ENCODE measurements around the gene CTNNA2.

CTNNA2 gene

DNA sequence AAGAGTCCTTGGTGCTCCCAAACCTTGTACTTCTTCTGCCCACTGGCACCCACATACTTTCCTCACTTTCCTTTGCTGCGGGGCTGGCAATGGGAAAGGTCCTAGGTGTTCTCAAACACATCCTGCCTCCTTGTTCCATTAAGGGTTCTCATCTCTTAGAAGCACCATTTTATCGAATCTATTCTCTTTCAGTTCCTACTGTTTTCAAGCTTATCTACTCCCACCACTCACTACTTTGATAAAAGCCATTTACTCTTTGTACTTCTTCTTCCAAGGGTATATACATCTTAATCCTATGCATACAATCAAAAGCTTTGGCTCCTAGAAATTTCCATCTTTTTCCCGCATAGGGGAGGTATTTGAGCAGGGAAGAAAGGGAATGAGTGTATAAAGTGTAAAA is 868.8 kb downstream of the CTNNA2 start:
- TF ChIP-seq, protein P1, sequence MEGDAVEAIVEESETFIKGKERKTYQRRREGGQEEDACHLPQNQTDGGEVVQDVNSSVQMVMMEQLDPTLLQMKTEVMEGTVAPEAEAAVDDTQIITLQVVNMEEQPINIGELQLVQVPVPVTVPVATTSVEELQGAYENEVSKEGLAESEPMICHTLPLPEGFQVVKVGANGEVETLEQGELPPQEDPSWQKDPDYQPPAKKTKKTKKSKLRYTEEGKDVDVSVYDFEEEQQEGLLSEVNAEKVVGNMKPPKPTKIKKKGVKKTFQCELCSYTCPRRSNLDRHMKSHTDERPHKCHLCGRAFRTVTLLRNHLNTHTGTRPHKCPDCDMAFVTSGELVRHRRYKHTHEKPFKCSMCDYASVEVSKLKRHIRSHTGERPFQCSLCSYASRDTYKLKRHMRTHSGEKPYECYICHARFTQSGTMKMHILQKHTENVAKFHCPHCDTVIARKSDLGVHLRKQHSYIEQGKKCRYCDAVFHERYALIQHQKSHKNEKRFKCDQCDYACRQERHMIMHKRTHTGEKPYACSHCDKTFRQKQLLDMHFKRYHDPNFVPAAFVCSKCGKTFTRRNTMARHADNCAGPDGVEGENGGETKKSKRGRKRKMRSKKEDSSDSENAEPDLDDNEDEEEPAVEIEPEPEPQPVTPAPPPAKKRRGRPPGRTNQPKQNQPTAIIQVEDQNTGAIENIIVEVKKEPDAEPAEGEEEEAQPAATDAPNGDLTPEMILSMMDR (IDR thresholded peaks at IDR 0.05; ENCODE audit: borderline replicate concordance, insufficient read depth, low read depth, low read length) = no peak
- H3K4me3 ChIP-seq (ENCODE audit: low read depth, low read length) = no peak overlapping the region

DNA sequence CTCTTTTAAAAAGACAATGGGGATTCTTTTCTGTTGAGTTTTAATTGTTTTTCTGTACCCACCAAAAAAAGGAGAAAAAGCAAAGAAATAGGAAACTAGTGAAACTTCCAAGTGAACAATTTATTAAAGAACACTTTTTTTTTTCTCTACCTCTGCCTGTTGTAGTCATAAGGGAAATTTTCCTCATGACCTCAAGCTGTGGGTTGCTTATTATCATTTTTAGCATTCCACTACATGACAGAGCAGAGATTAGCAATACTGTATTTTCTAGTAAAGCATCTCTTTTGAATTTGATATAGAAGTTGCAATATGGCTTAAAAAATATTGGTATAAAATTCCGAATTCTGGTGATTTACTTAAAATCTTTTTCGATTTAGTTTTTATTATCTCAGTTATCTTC is 879.6 kb downstream of the CTNNA2 start:
- TF ChIP-seq, protein P1 (IDR thresholded peaks at IDR 0.05; ENCODE audit: borderline replicate concordance, insufficient read depth, low read depth, low read length) = no peak
- H3K4me3 ChIP-seq (ENCODE audit: low read depth, low read length) = no peak overlapping the region

DNA sequence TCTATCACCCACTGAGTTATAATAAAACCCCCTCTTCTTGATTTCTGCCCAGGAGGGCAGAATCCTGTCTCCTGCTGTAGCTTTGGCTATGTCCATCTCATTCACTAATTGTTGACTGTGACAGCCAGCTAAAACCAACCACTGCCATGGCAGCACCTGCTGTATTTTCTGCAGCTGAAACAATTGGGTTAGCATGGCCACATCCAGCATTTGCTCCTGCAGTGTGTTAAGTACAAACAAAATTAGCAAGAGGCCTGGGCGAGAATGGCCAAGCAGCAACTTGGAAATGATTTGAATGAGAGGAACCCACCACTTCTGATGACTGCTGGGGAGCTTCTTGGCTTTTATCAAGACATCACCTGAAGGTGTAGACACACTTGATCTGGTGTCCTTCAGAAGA is 881.1 kb downstream of the CTNNA2 start:
- TF ChIP-seq, protein P1 (IDR thresholded peaks at IDR 0.05; ENCODE audit: borderline replicate concordance, insufficient read depth, low read depth, low read length) = no peak
- no peak overlapping the region for H3K4me3 ChIP-seq (ENCODE audit: low read depth, low read length)

DNA sequence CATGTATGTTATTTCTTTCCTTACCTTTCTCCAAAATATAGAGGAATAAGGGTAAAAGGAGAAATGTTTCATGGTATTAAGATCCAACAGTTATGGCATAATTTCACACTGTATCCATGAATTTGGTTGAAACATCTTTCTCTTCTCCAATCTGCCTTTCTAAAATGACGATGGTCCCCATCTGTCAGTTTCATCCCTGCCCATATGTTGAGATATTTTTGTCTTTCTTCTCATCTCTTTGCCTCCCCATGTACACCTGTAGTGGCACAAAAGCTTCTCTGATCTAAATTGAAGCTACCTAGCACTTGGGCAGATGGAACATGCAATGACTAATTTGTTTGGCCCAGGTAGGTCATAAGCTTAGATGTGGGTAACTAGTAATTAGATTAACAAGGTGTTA is 882.4 kb downstream of the CTNNA2 start:
- TF ChIP-seq, protein P1 (IDR thresholded peaks at IDR 0.05; ENCODE audit: borderline replicate concordance, insufficient read depth, low read depth, low read length) = no peak
- no peak overlapping the region for H3K4me3 ChIP-seq (ENCODE audit: low read depth, low read length)

DNA sequence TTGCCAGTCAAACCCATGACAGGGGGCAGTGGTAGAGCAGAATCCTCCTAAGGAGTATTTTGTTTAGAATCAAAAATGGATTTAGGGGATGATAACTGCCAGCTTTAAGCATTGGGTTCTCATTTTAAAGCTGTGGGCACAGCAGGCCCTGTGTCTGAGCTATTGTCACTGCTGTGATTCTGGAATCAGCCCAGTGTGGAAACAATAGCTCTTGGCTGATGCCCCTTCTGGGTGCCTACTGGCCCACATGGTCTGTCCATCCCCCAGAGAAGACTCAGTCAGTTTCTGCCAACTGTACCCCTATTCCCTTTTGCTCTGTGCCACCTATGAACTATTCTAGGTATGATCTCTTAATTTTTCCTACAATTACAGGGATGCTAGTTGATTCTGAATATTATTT is 883.4 kb downstream of the CTNNA2 start:
- TF ChIP-seq, protein P1 (IDR thresholded peaks at IDR 0.05; ENCODE audit: borderline replicate concordance, insufficient read depth, low read depth, low read length) = no peak

DNA sequence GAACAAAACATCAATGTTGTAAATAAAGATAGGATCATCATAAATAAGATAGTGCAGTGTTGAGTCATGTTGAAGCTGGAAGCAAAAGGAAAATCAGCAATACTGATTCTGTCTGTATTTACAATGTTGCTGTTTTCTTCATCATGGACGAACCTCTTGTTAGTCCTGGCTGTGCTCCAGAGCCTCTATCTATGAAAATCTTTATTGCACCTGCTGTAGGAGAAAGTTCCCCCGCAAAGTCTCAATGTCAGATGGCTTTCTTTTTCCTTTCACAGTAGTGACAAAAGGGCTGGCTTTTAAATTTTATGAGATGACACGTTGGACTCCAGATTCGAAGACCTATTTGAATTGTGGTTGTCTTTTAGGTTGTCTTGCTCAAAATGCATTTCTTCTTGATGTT is 890.2 kb downstream of the CTNNA2 start:
- TF ChIP-seq, protein P1 (IDR thresholded peaks at IDR 0.05; ENCODE audit: borderline replicate concordance, insufficient read depth, low read depth, low read length) = no peak
- H3K4me3 ChIP-seq (ENCODE audit: low read depth, low read length) = no peak overlapping the region

More for the DNA sequence above, 883.4 kb downstream of the CTNNA2 start:
- no peak overlapping the region for H3K4me3 ChIP-seq (ENCODE audit: low read depth, low read length)

DNA sequence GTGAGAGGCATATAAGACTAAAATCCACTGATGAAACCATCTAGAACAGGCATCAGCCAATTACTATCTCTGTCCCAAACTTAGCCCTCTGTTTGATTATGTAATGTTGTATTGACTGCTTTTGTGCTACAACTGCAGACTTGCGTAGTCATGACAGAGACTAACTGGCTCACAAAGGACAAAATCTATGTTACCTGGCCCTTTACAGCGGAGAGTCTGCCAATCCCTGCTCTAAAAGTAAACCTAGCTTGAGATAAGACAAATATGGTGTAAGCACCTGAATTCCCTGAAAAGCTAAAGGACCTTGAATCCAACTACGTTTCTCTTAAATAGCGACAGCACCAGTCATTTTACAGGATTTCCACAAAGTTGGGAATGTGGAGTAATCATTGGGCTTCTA is 894.5 kb downstream of the CTNNA2 start:
- TF ChIP-seq, protein P1 (IDR thresholded peaks at IDR 0.05; ENCODE audit: borderline replicate concordance, insufficient read depth, low read depth, low read length) = no peak
- no peak overlapping the region for H3K4me3 ChIP-seq (ENCODE audit: low read depth, low read length)
